Measurements from ENCODE around the gene XRCC2. TPM values are rescaled to one million over a fixed set of nuclear protein-coding genes. Genes with fewer than 3 reads are reported as not detected.
"Not testable (repeated sequence)": the region's sequence is repeated elsewhere in the genome, so short reads cannot be mapped to it uniquely, and the experiment has no call there.

XRCC2 gene
- total RNA-seq, 1 experiment from 2014 or later = 2.7 TPM

DNA sequence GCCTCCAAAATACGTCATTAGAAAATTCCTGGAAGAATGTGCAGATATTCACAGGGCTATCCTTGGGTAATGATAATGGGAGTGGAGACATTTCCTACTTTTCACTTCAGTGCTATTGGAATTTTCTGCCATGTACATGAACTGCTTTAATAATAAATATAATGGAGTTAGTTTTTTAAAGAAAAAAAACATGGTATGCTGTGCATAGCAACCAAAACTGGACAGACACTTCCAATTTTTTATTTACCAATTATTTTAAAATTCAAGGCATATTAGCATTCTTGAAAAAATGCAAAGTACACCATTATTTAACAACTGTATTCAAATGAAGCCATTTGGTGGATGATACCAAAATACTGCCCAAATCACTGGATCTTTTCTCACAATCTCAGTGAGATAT, 3.3 kb downstream of the XRCC2 start:
- no peaks in the 10 kb centered on the region for H3K27me3 ChIP-seq
- H3K9me3 ChIP-seq = no peaks in the 10 kb centered on the region
- H3K36me3 ChIP-seq = peaks cover 20% of the 10 kb centered on the region
- DNase-seq = no peak
- no peak overlapping the region for H3K4me3 ChIP-seq

DNA sequence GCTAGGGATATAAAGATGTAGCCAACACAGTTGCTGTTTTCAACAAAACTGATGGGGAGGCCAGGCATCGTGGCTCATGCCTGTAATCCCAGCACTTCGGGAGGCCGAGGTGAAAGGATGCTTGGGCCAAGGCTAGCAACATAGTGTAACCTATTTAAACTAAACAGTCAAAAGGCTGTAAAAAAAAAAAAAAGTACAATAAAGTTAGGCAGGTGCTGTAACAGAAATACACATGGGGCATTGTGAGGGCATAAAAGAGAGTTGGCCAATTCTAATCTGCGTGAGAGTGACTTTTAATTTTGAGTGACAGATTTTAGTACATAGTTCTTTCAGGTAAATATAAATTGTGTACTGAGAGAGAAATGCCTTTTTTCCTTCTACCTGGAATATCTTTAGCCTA, 6.2 kb downstream of the XRCC2 start:
- H3K4me3 ChIP-seq = no peak overlapping the region
- peaks cover 23% of the 10 kb centered on the region for H3K36me3 ChIP-seq
- H3K9me3 ChIP-seq = no peaks in the 10 kb centered on the region
- no peak for DNase-seq
- H3K27me3 ChIP-seq = no peaks in the 10 kb centered on the region

DNA sequence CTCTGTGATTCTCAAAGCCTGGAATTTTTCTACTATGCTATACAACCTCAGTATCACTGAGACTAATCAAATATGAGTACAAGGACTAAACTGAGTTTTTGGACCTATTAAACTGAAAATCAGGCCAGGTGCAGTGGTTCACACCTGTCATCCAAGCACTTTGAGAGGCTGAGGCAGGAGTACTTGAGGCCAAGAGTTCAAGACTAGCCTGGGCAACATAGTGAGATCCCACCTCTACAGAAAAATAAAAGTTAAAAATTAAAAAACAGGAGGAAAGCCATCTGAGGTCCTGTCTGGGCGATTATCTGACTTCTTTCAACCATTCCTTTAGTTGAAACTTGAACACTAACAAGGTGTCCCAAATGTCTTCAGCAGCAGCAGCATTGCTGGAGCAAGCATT, 7.0 kb downstream of the XRCC2 start:
- Histone ChIP-seq H3K36me3 (peaks cover 23% of the 10 kb centered on the region), H3K27me3 (no peaks in the 10 kb centered on the region)

DNA sequence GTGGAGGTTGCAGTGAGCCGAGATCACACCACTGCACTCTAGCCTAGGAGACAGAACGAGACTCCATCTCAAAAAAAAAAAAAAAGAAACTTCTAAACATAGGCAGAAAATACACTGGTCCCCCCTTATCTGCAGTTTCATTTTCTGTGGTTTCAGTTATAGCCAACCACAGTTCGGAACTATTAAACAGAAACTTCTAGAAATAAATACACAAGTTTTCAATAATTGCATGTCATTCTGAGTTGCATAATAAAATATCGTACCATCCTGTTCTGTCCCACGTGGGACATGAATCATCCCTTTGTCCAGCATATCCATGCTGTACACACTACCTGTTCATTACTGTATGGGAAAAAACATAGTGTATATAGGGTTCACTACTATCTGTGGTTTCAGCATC, 8.0 kb downstream of the XRCC2 start:
- Histone ChIP-seq H3K4me3 (no peak overlapping the region), H3K36me3 (peaks cover 23% of the 10 kb centered on the region), H3K27me3 (no peaks in the 10 kb centered on the region), H3K9me3 (no peaks in the 10 kb centered on the region)
- DNase-seq = no peak

More for the DNA sequence above, 7.0 kb downstream of the XRCC2 start:
- DNase-seq = no peak
- Histone ChIP-seq H3K9me3 (no peaks in the 10 kb centered on the region), H3K4me3 (no peak overlapping the region)

DNA sequence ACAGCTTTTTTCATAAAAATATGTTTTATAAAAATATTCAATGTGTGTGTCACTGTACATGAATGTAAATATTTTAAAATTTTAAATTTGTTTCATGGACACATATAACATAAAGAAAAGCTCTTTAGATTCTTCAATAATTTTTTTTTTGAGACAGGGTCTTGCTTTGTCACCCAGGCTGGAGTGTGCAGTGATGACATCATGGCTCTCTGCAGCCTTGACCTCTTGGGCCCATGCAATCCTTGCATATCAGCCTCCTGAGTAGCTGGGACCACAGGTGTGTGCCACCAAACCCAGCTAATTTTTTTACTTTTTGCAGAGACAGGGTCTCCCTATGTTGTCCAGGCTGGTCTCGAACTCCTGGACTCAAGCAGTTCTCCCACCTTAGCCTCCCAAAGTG, 9.9 kb downstream of the XRCC2 start:
- no peak for DNase-seq
- no peaks in the 10 kb centered on the region for H3K9me3 ChIP-seq
- peaks cover 13% of the 10 kb centered on the region for H3K36me3 ChIP-seq
- H3K4me3 ChIP-seq = no peak overlapping the region
- H3K27me3 ChIP-seq = no peaks in the 10 kb centered on the region

DNA sequence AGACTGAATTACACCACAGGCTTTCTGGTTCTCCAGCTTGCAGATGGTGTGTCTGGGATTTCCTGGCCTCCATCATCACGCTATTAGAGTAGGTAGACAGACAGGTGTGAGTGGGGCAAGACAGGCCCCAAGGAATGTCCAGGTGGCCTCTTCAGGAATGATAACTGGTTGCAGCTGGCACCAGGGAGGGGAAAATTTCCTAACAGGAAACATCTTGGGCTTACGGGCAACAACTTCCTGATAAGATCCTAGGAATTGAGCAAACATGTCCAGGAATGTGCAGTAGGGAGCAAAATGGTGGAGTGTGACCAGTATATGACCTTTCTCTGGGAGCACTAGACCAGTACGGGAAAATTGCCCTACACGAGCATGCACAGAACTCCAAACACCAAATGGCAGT, 11.3 kb downstream of the XRCC2 start:
- no peak for DNase-seq
- peaks cover 20% of the 10 kb centered on the region for H3K36me3 ChIP-seq
- no peaks in the 10 kb centered on the region for H3K27me3 ChIP-seq
- H3K9me3 ChIP-seq = no peaks in the 10 kb centered on the region
- no peak overlapping the region for H3K4me3 ChIP-seq

DNA sequence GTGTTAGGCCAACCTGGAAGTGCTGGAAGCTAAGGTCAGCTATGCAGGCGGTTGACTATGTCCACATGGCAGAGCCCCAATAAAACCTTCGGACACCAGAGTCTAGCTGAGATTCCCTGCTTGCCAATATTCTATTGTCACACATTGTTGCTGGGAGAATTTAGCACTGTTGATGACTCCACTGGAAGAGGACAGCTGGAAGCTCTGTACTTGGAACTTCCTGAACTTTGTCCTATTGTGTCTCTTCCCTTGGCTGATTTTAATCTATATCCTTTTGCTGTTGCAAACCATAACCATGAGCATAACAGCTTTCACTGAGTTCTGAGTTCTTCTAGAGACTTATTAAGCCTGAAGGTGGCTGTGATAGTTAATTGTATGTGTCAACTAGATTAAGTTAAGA, 12.0 kb downstream of the XRCC2 start:
- Histone ChIP-seq H3K36me3 (peaks cover 17% of the 10 kb centered on the region), H3K4me3 (no peak overlapping the region), H3K9me3 (no peaks in the 10 kb centered on the region), H3K27me3 (no peaks in the 10 kb centered on the region)
- DNase-seq = no peak

DNA sequence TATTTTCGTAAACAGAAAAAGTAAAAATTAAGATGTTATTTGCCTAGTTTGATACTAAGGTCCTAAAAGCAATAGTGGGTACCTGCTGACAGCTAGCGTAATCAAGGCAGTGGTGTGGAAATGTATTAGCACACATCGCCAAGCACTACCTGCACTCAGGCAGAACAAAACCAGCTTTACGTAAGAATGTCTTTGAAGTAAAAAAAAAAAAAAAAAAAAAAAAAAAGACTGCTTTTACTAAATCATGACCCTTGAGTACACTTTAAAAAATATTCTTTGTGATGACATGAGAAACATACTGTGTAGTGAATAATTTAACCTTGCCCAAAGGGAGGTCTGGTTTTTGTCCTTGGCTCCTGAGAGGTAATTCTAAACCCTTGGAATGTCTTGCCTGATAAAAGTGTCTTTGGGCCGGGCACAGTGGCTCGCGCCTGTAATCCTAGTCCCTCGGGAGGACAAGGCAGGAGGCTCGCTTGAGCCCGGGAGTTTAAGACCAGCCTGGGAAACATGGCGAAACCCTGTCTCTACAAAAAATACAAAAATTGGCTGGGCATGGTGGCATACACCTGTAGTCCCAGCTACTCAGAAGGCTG, 12.7 kb downstream of the XRCC2 start:
- no peaks in the 10 kb centered on the region for H3K27me3 ChIP-seq
- H3K9me3 ChIP-seq = no peaks in the 10 kb centered on the region
- peaks cover 14% of the 10 kb centered on the region for H3K36me3 ChIP-seq
- no peak for DNase-seq
- no peak overlapping the region for H3K4me3 ChIP-seq

DNA sequence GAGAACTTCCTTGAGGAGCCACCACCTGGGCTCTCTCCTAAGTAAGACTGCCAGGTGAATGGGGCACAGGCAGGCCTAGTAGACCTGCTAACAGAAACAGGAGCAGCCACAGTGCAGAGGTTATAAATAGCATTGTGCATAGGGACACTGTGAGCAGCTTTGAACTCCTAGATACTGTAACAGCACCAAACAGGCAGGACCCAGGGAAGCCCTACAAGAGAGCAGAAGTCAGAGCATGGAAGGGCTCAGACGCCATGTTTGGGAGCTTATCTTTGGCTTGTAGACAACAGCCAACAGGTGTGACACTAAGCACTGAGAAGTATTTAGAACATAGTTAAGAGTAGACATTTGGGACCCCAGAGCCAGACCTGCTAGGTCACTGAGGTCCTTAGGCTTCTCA, 14.5 kb downstream of the XRCC2 start:
- Histone ChIP-seq H3K36me3 (peaks cover 13% of the 10 kb centered on the region; the same call in 1 of the 2 replicates), H3K27me3 (no peaks in the 10 kb centered on the region), H3K9me3 (no peaks in the 10 kb centered on the region)

DNA sequence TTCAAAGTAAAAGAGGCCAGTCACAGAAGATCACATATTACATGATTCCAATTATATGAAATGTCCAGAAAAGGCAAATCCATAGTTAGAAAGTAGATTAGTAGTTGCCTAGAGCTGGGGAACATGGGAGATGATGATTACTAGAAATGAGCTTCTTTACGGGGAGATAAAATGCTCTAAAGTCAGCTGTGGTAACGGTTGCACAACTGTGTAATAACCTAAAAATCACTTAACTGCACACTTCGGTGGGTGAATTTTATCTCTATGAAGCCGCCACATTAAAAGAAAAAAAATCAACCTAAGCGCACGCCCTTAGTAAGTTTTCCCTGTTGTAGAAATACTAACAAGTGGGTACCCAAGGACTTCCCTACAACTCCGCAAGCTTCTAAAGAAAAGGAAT, 15.9 kb downstream of the XRCC2 start:
- DNase-seq = no peak
- H3K9me3 ChIP-seq = no peaks in the 10 kb centered on the region
- H3K36me3 ChIP-seq = peaks cover 13% of the 10 kb centered on the region; the same call in 1 of the 2 replicates
- no peak overlapping the region for H3K4me3 ChIP-seq
- H3K27me3 ChIP-seq = no peaks in the 10 kb centered on the region

More for the DNA sequence above, 14.5 kb downstream of the XRCC2 start:
- no peak for DNase-seq
- H3K4me3 ChIP-seq = no peak overlapping the region

DNA sequence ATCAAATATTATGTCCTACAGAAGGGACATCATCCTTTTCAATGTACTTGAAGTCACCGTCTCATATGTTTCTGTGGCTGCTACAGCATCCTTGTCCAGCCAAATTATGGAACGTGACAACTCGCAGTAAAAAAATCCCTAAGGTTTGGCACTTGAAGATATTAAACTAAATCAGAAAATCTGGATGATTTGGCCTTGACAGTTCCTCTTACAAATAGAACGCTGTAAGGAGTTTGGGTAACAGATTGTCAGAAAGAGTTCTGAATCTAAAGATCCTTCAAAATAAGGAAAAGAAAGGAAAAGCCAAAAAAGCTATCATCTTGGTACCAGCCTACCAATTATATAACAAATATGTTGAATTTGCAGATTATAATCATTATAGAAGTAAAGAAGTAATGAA, 21.0 kb downstream of the XRCC2 start:
- Histone ChIP-seq H3K9me3 (no peaks in the 10 kb centered on the region), H3K4me3 (no peak overlapping the region), H3K36me3 (peaks cover 9% of the 10 kb centered on the region; the same call in 1 of the 2 replicates), H3K27me3 (no peaks in the 10 kb centered on the region)
- DNase-seq = no peak

DNA sequence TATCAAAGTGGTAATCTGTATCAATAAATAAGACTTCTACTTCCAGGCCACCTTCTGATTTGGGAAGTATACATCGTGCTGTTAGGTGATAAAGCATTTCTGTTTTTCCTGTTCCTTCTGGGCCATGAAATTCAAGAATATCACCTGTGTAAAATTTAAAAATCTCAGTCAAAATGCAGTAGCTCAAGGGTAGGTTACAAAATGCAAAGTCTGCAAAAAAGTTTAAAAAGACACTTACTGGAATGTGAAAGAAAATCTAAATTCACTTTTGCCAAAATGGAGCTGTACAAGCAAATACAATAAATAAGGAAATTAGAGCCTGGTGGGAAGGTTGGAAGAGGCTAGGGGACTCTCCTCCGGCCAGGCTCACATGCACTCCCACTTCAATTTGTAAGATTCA, 26.7 kb downstream of the XRCC2 start:
- Histone ChIP-seq H3K4me3 (no peak overlapping the region), H3K27me3 (no peaks in the 10 kb centered on the region), H3K9me3 (no peaks in the 10 kb centered on the region), H3K36me3 (peaks cover 22% of the 10 kb centered on the region)
- DNase-seq = no peak

DNA sequence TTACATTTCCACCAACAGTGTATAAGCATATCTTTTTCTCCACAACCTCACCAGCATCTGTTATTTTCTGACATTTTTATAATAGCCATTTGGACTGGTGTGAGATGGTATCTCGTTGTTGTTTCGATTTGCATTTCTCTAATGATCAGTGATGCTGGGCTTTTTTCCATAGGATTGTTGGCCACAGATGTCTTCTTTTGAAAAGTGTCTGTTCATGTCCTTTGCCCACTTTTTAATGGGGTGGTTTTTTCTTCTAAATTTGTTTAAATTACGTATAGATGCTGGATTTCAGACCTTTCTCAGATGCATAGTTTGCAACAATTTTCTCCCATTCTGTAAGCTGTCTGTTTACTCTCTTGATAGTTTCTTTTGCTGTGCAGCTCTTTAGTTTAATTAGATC, 28.9 kb downstream of the XRCC2 start:
- H3K27me3 ChIP-seq = no peaks in the 10 kb centered on the region
- peaks cover 22% of the 10 kb centered on the region for H3K36me3 ChIP-seq
- H3K4me3 ChIP-seq = no peak overlapping the region
- DNase-seq = no peak
- no peaks in the 10 kb centered on the region for H3K9me3 ChIP-seq

DNA sequence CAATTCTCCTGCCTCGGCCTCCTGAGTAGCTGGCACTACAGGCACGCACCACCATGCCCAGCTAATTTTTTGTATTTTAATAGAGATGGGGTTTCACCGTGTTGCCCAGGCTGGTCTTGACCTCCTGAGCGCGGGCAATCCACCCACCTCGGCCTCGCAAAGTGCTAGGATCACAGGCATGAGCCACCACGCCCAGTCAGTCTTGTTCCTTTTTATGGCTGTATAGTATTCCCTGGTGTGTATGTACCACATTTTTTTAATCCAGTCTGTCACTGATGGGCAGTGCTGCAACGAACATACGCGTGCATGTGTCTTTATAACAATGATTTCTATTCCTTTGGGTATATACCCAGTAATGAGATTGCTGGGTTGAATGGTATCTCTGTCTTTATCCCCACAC, 29.4 kb downstream of the XRCC2 start:
- not testable (repeated sequence) for H3K9me3 ChIP-seq, H3K4me3 ChIP-seq, H3K27me3 ChIP-seq, DNase-seq
- H3K36me3 ChIP-seq = peaks cover 22% of the 10 kb centered on the region

DNA sequence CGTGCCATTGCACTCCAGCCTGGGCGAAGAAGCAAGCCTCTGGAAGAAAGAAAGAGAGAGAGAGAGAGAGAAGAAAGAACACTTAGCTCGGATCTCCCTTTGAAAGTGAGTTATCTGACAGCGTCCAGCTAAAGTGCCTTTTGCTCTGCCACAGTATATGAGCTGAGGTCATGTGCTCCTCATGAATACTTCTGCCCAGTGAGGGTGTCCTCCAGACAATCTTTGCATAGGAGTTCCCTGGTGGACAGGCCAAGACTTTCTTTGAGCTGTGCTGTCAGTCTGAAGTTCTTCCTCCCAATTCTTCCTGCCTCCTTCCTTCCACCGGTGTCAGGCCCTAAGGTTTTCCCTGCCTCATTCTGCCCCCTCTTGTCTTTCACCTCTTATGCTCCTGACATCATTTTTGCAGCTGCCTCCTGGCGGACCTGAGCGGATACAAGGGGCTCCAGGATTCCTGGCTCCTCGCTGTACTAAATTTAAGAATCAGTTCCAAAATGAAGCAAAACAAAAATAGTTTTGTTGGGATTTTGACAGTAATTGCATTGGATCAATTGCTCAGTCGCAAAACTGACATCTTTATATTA, 31.9 kb downstream of the XRCC2 start:
- H3K4me3 ChIP-seq = no peak overlapping the region
- peaks cover 18% of the 10 kb centered on the region for H3K36me3 ChIP-seq
- H3K27me3 ChIP-seq = no peaks in the 10 kb centered on the region
- DNase-seq = no peak
- no peaks in the 10 kb centered on the region for H3K9me3 ChIP-seq

DNA sequence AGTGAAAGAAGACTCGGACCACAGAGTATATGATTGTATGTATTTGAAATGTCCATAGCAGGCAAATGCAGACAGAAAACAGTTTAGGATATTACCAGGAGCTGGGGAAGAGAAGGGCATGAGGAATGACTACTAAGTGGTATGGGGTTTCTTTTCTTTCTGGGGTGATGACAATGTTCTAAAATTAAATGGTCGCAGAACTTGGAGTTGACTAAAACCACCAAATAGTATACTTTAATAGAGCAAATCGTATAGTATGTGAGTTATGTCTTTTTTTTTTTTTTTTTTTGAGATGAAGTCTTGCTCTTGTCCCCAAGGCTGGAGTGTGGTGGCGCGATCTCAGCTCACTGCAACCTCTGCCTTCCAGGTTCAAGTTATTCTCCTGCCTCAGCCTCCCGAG, 34.6 kb downstream of the XRCC2 start:
- DNase-seq = no peak
- Histone ChIP-seq H3K4me3 (no peak overlapping the region), H3K36me3 (no peaks in the 10 kb centered on the region), H3K27me3 (no peaks in the 10 kb centered on the region), H3K9me3 (no peaks in the 10 kb centered on the region)

DNA sequence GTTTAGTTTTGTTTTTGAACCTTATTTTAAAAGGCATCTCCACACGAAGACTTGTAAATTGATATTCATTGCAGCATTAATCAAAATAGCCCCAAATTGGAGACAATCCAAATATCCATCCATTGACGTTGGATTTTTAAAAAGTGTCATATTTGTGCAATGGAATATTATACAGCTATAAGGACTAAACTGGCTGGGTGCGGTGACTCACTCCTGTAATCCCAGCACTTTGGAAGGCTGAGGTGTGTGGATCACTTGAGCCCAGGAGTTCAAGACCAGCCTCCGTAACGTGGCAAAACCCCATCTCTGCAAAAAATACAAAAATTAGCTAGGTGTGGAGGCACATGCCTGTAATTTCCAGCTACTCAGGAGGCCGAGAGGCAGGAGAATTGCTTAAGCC, 35.1 kb downstream of the XRCC2 start:
- DNase-seq = no peak
- Histone ChIP-seq H3K27me3 (no peaks in the 10 kb centered on the region), H3K36me3 (no peaks in the 10 kb centered on the region), H3K9me3 (no peaks in the 10 kb centered on the region), H3K4me3 (no peak overlapping the region)

DNA sequence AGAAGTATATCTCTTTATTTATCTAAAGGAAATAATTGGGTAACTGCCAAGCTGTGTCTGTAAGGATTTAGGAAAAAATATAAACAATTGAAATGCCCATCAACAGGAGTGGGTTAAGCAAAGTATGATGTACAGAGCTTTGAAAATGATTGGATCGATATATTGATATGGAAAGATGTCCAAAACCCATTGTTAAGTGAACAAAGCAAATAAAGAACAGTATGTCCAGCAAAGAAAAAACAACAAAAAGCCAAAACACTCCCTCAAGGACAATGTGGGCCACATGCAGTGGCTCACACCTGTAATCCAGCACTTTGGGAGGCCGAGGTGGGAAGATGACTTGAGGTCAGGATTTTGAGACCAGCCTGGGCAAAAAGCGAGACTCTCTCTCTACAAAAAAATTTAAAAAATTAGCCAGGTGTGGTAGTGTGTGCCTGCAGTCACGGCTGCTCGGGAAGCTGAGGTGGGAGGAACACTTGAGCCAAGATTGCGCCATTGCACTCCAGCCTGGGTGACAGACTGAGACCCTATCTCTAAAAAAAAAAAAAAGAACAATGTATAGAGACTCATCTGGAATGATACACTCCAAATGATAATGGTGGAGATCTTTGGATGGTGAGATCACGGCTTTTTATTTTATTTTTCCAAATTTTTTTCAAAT, 37.9 kb downstream of the XRCC2 start:
- H3K9me3 ChIP-seq = no peaks in the 10 kb centered on the region
- H3K27me3 ChIP-seq = no peaks in the 10 kb centered on the region
- no peak overlapping the region for H3K4me3 ChIP-seq
- DNase-seq = no peak
- H3K36me3 ChIP-seq = no peaks in the 10 kb centered on the region
